GM21723 (cell line): ENCODE results near the gene AUTS2.

Source experiments
- ATAC-seq: cut with Tn5 transposase; IDR thresholded peaks from one replicate; pipeline ENCODE4 v1.9.1; 2021; ENCODE audit warnings: mild to moderate bottlenecking, moderate library complexity; ENCODE audit not compliant: unreplicated experiment

The AUTS2 gene

GRCh38 chr7:70680743-70681468 is 1082.6 kb downstream of the AUTS2 start:
- ATAC-seq: no peak

- ATAC-seq: peak; percentile 86
Observed at GRCh38 chr7:70681469-70682350, 1083.4 kb downstream of the AUTS2 start.

- no peak for ATAC-seq
Observed at GRCh38 chr7:70684173-70684572, 1085.9 kb downstream of the AUTS2 start.

GRCh38 chr7:70693321-70693685 is 1095.0 kb downstream of the AUTS2 start:
- no peak for ATAC-seq

GRCh38 chr7:70693686-70694433 is 1095.6 kb downstream of the AUTS2 start:
- peak; percentile 73 for ATAC-seq

- ATAC-seq: peak; percentile 44
Observed at GRCh38 chr7:70694434-70694970, 1096.2 kb downstream of the AUTS2 start.

- no peak for ATAC-seq
Observed at GRCh38 chr7:70694971-70695794, 1096.9 kb downstream of the AUTS2 start.

- no peak for ATAC-seq
Observed at GRCh38 chr7:70695795-70696083, 1097.5 kb downstream of the AUTS2 start.

- no peak for ATAC-seq
Observed at GRCh38 chr7:70696201-70696754, 1098.0 kb downstream of the AUTS2 start.

GRCh38 chr7:70698219-70698832 is 1100.1 kb downstream of the AUTS2 start:
- ATAC-seq: no peak

- no peak for ATAC-seq
Observed at GRCh38 chr7:70699271-70699670, 1101.0 kb downstream of the AUTS2 start.

GRCh38 chr7:70700055-70700940 is 1102.0 kb downstream of the AUTS2 start:
- ATAC-seq: no peak

- ATAC-seq: no peak
Observed at GRCh38 chr7:70700941-70701425, 1102.7 kb downstream of the AUTS2 start.

GRCh38 chr7:70701477-70701876 is 1103.2 kb downstream of the AUTS2 start:
- no peak for ATAC-seq

- ATAC-seq: no peak
Observed at GRCh38 chr7:70701991-70702390, 1103.7 kb downstream of the AUTS2 start.

GRCh38 chr7:70703785-70704184 is 1105.5 kb downstream of the AUTS2 start:
- no peak for ATAC-seq

GRCh38 chr7:70704831-70705346 is 1106.6 kb downstream of the AUTS2 start:
- no peak for ATAC-seq

GRCh38 chr7:70706204-70706603 is 1107.9 kb downstream of the AUTS2 start:
- ATAC-seq: no peak
